ENCODE measurements around the gene DHDDS.

DHDDS gene

GRCh38 chr1:26471498-26472319, 39.6 kb downstream of the DHDDS start (continued):
- TF ChIP-seq ZNF677 (tag by site-specific recombination; IDR thresholded peaks at IDR 0.05) = no peak
- TF ChIP-seq YY1 (tag by site-specific recombination; IDR thresholded peaks at IDR 0.05) = no peak
- TF ChIP-seq ZNF624 (tag by site-specific recombination; IDR thresholded peaks at IDR 0.05) = no peak
- TF ChIP-seq ZNF155 (tag by site-specific recombination; IDR thresholded peaks at IDR 0.05) = no peak
- TF ChIP-seq PRDM1 (tag by site-specific recombination; IDR thresholded peaks at IDR 0.05) = peak; percentile 95
- no peak for TF ChIP-seq ZNF623 (tag by site-specific recombination; IDR thresholded peaks at IDR 0.05)
- peak; percentile 65 for TF ChIP-seq ZSCAN30 (tag by site-specific recombination; IDR thresholded peaks at IDR 0.05)
- no peak for TF ChIP-seq ZNF664 (tag by site-specific recombination; IDR thresholded peaks at IDR 0.05)
- TF ChIP-seq ZNF132 (tag by site-specific recombination; IDR thresholded peaks at IDR 0.05; ENCODE audit: borderline replicate concordance) = no peak
- TF ChIP-seq ZNF248 (tag by site-specific recombination; IDR thresholded peaks at IDR 0.05) = no peak
- TF ChIP-seq CTCF (tag by site-specific recombination; IDR thresholded peaks at IDR 0.05) = peak; percentile 69; the same call in 1 of the 2 replicates
- TF ChIP-seq PRDM6 (tag by site-specific recombination; IDR thresholded peaks at IDR 0.05) = no peak
- peak; percentile 54 for TF ChIP-seq ZBTB11 (tag by site-specific recombination; conservative IDR thresholded peaks at IDR 0.05; ENCODE audit: low read depth)
- TF ChIP-seq PRDM4 (tag by site-specific recombination; IDR thresholded peaks at IDR 0.05) = no peak
- no peak for TF ChIP-seq ZNF169 (tag by site-specific recombination; IDR thresholded peaks at IDR 0.05)
- no peak; the same call in 1 of the 2 replicates for TF ChIP-seq WT1 (tag by site-specific recombination; IDR thresholded peaks at IDR 0.05)
- TF ChIP-seq ZNF37A (tag by site-specific recombination; IDR thresholded peaks at IDR 0.05) = no peak
- TF ChIP-seq AEBP2 (tag by site-specific recombination; IDR thresholded peaks at IDR 0.05; ENCODE audit: borderline replicate concordance) = no peak
- no peak for TF ChIP-seq ZNF146 (tag by site-specific recombination; IDR thresholded peaks at IDR 0.05)
- TF ChIP-seq ZNF610 (tag by site-specific recombination; IDR thresholded peaks at IDR 0.05; ENCODE audit: borderline replicate concordance) = no peak
- TF ChIP-seq HOXC10 (CRISPR knock-in tag; IDR thresholded peaks at IDR 0.05) = no peak
- TF ChIP-seq ZNF211 (tag by site-specific recombination; IDR thresholded peaks at IDR 0.05; ENCODE audit: low read depth) = no peak
- no peak for TF ChIP-seq ZNF148 (tag by site-specific recombination; IDR thresholded peaks at IDR 0.05; ENCODE audit: borderline replicate concordance)
- no peak for TF ChIP-seq KLF16 (tag by site-specific recombination; IDR thresholded peaks at IDR 0.05)
- TF ChIP-seq ZNF544 (tag by site-specific recombination; IDR thresholded peaks at IDR 0.05) = no peak
- TF ChIP-seq ZFP37 (tag by site-specific recombination; IDR thresholded peaks at IDR 0.05) = 0 out of 2 replicates have a peak, but pooled peaks have one; percentile 57

Data from HEK293 (cell line).